ENCODE results near the gene THSD7B. TPM values are rescaled to one million over a fixed set of nuclear protein-coding genes. Genes with fewer than 3 reads are reported as not detected.

Gene THSD7B
- total RNA-seq, 1 experiment from 2014 or later, result under 0.01 TPM

GRCh38 chr2:136927156-136927555 lies 161.8 kb downstream of the THSD7B start:
- H3K9ac ChIP-seq (ENCODE audit: low read length), result no peak overlapping the region
- H3K27me3 ChIP-seq (ENCODE audit: low read length), result 0 out of 2 replicates have a peak, but pooled peaks cover 4% of the 10 kb centered on the region
- CTCF ChIA-PET, result no interaction called here
- H3K4me3 ChIP-seq (ENCODE audit: low read length), result no peak overlapping the region
- no peak for DNase-seq
- H3K4me1 ChIP-seq (ENCODE audit: insufficient read depth, low read length), result no peaks in the 10 kb centered on the region
- no peaks in the 10 kb centered on the region for H3K36me3 ChIP-seq (ENCODE audit: low read depth, low read length)
- no peak overlapping the region for H2AFZ ChIP-seq (ENCODE audit: low read length)
- no peaks in the 10 kb centered on the region for H3K9me3 ChIP-seq (ENCODE audit: low read length)
- POLR2A ChIA-PET (ENCODE audit: unreplicated experiment), result no interaction called here
- no peak overlapping the region for H3K27ac ChIP-seq (ENCODE audit: low read length)
- no TSS peak for BruUV-seq (replicated peaks)
- TF ChIP-seq EZH2 (IDR thresholded peaks at IDR 0.05; ENCODE audit: low read length, unreplicated experiment), result no peak
- TF ChIP-seq CTCF (conservative IDR thresholded peaks at IDR 0.05; ENCODE audit: low read depth, low read length), result no peak
- TF ChIP-seq EZH2phosphoT487 (IDR thresholded peaks at IDR 0.05; ENCODE audit: borderline replicate concordance, low read length), result no peak
- no peak overlapping the region for H3K4me2 ChIP-seq (ENCODE audit: low read length)
- no peaks in the 10 kb centered on the region for H4K20me1 ChIP-seq (ENCODE audit: low read length)
- no peaks in the 10 kb centered on the region for H3K9me2 ChIP-seq (replicated peaks; ENCODE audit: low read length)
- no peaks in the 10 kb centered on the region for H3F3A ChIP-seq (ENCODE audit: low read length, unreplicated experiment)
- ATAC-seq, result no peak
- intact Hi-C loops (cut with micrococcal nuclease), result no loop called here
- no peaks in the 10 kb centered on the region for H3K79me2 ChIP-seq (ENCODE audit: low read length)

- TF ChIP-seq CTCF (conservative IDR thresholded peaks at IDR 0.05; ENCODE audit: low read depth, low read length), result no peak
- no peak for TF ChIP-seq EZH2phosphoT487 (IDR thresholded peaks at IDR 0.05; ENCODE audit: borderline replicate concordance, low read length)
- no peak for TF ChIP-seq EZH2 (IDR thresholded peaks at IDR 0.05; ENCODE audit: low read length, unreplicated experiment)
- Histone ChIP-seq H3K9me2 (replicated peaks; ENCODE audit: low read length) (no peaks in the 10 kb centered on the region), H3K4me2 (ENCODE audit: low read length) (no peak overlapping the region), H3K27ac (ENCODE audit: low read length) (no peak overlapping the region), H3K9ac (ENCODE audit: low read length) (no peak overlapping the region), H3K4me3 (ENCODE audit: low read length) (no peak overlapping the region), H3K4me1 (ENCODE audit: insufficient read depth, low read length) (no peaks in the 10 kb centered on the region), H3K79me2 (ENCODE audit: low read length) (no peaks in the 10 kb centered on the region), H4K20me1 (ENCODE audit: low read length) (no peaks in the 10 kb centered on the region), H3K36me3 (ENCODE audit: low read depth, low read length) (no peaks in the 10 kb centered on the region), H3K9me3 (ENCODE audit: low read length) (no peaks in the 10 kb centered on the region), H2AFZ (ENCODE audit: low read length) (no peak overlapping the region), H3K27me3 (ENCODE audit: low read length) (peaks cover 10% of the 10 kb centered on the region; the same call in 1 of the 2 replicates), H3F3A (ENCODE audit: low read length, unreplicated experiment) (no peaks in the 10 kb centered on the region)
- BruUV-seq (replicated peaks), result no TSS peak
- intact Hi-C loops (cut with micrococcal nuclease), result no loop called here
- POLR2A ChIA-PET (ENCODE audit: unreplicated experiment), result no interaction called here
- no peak for ATAC-seq
- CTCF ChIA-PET, result no interaction called here
- DNase-seq, result no peak
Observed at GRCh38 chr2:136929531-136929930, 164.2 kb downstream of the THSD7B start.

GRCh38 chr2:136932700-136933099 lies 167.4 kb downstream of the THSD7B start:
- intact Hi-C loops (cut with micrococcal nuclease), result loop anchor here (1.0 to 5.0 kb wide), 3 partner anchors 725 to 906 kb away; no protein-coding TSS in a partner anchor
- Histone ChIP-seq H3K79me2 (ENCODE audit: low read length) (no peaks in the 10 kb centered on the region), H3K27me3 (ENCODE audit: low read length) (peaks cover 10% of the 10 kb centered on the region; the same call in 1 of the 2 replicates), H3K9me2 (replicated peaks; ENCODE audit: low read length) (no peaks in the 10 kb centered on the region), H3K4me1 (ENCODE audit: insufficient read depth, low read length) (no peaks in the 10 kb centered on the region), H3K4me2 (ENCODE audit: low read length) (no peak overlapping the region), H3K9ac (ENCODE audit: low read length) (no peak overlapping the region), H2AFZ (ENCODE audit: low read length) (no peak overlapping the region), H3K9me3 (ENCODE audit: low read length) (no peaks in the 10 kb centered on the region), H3K27ac (ENCODE audit: low read length) (no peak overlapping the region), H3K36me3 (ENCODE audit: low read depth, low read length) (no peaks in the 10 kb centered on the region), H3F3A (ENCODE audit: low read length, unreplicated experiment) (no peaks in the 10 kb centered on the region), H4K20me1 (ENCODE audit: low read length) (no peaks in the 10 kb centered on the region), H3K4me3 (ENCODE audit: low read length) (no peak overlapping the region)
- TF ChIP-seq EZH2 (IDR thresholded peaks at IDR 0.05; ENCODE audit: low read length, unreplicated experiment) (no peak), EZH2phosphoT487 (IDR thresholded peaks at IDR 0.05; ENCODE audit: borderline replicate concordance, low read length) (no peak), CTCF (conservative IDR thresholded peaks at IDR 0.05; ENCODE audit: low read depth, low read length) (peak; percentile 80)
- DNase-seq (peak; percentile 61), ATAC-seq (peak; percentile 43; the same call in 1 of the 2 replicates)
- BruUV-seq (replicated peaks), result no TSS peak
- ChIA-PET CTCF (interaction anchor here (0.5 to 0.6 kb wide), 2 partner anchors 283 to 332 kb away, joined by 3 to 7 read pairs; no protein-coding TSS in a partner anchor), POLR2A (ENCODE audit: unreplicated experiment) (no interaction called here)

All from PC-3 (cell line).